Parathyroid adenoma (tissue), 2 donors: ENCODE results near the gene TWF1.

ENCODE experiments used
- H2AFZ ChIP-seq: fragments of 300-600 bp; sonication (generic); one replicate; pipeline ENCODE4 v1.7.0; 2017; ENCODE audit warnings: antibody characterized with exemption, mild to moderate bottlenecking
- H3K27ac ChIP-seq: fragments of 300-600 bp; sonication (generic); one replicate; pipeline ENCODE4 v1.7.0; 2017
- H3K27me3 ChIP-seq: fragments of 300-600 bp; sonication (generic); one replicate; pipeline ENCODE4 v1.7.0; 2017; ENCODE audit warnings: low read length; ENCODE audit not compliant: control insufficient read depth, insufficient read depth
- H3K36me3 ChIP-seq: fragments of 300-600 bp; sonication (generic); one replicate; pipeline ENCODE4 v1.7.0; 2017; ENCODE audit warnings: low read length; ENCODE audit not compliant: control insufficient read depth, insufficient read depth
- H3K4me1 ChIP-seq: fragments of 300-600 bp; sonication (generic); one replicate; pipeline ENCODE4 v1.7.0; 2017; ENCODE audit warnings: control low read depth
- H3K4me2 ChIP-seq: fragments of 300-600 bp; sonication (generic); one replicate; pipeline ENCODE4 v1.7.0; 2017; ENCODE audit warnings: low read length
- H3K4me3 ChIP-seq: fragments of 300-600 bp; sonication (generic); one replicate; pipeline ENCODE4 v1.7.0; 2017; ENCODE audit warnings: low read depth, low read length
- H3K79me2 ChIP-seq: fragments of 300-600 bp; sonication (generic); one replicate; pipeline ENCODE4 v1.7.0; 2017; ENCODE audit warnings: control low read depth
- H3K9ac ChIP-seq: fragments of 300-600 bp; sonication (generic); one replicate; pipeline ENCODE4 v1.7.0; 2017; ENCODE audit warnings: mild to moderate bottlenecking
- H3K9me3 ChIP-seq: fragments of 300-600 bp; sonication (generic); one replicate; pipeline ENCODE4 v1.7.0; 2017; ENCODE audit warnings: low read length; ENCODE audit not compliant: control insufficient read depth
- TF ChIP-seq, protein P1 (sequence below): fragments of 300-600 bp; sonication (generic); IDR thresholded peaks from one replicate; pipeline ENCODE4 v1.7.0; 2017; ENCODE audit warnings: antibody characterized with exemption, mild to moderate bottlenecking
- donor health status: primary hyperparathyroidism.

TWF1 gene

GRCh38 chr12:43842259-43842658 is 36.1 kb upstream of the TWF1 start:
- no peak overlapping the region for H3K4me2 ChIP-seq
- H3K4me3 ChIP-seq: no peak overlapping the region
- no peaks in the 10 kb centered on the region for H3K79me2 ChIP-seq
- no peak overlapping the region for H3K27ac ChIP-seq
- H3K27me3 ChIP-seq: no peaks in the 10 kb centered on the region
- no peak overlapping the region for H2AFZ ChIP-seq
- no peaks in the 10 kb centered on the region for H3K36me3 ChIP-seq
- TF ChIP-seq, protein P1, sequence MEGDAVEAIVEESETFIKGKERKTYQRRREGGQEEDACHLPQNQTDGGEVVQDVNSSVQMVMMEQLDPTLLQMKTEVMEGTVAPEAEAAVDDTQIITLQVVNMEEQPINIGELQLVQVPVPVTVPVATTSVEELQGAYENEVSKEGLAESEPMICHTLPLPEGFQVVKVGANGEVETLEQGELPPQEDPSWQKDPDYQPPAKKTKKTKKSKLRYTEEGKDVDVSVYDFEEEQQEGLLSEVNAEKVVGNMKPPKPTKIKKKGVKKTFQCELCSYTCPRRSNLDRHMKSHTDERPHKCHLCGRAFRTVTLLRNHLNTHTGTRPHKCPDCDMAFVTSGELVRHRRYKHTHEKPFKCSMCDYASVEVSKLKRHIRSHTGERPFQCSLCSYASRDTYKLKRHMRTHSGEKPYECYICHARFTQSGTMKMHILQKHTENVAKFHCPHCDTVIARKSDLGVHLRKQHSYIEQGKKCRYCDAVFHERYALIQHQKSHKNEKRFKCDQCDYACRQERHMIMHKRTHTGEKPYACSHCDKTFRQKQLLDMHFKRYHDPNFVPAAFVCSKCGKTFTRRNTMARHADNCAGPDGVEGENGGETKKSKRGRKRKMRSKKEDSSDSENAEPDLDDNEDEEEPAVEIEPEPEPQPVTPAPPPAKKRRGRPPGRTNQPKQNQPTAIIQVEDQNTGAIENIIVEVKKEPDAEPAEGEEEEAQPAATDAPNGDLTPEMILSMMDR: no peak
- H3K4me1 ChIP-seq: no peaks in the 10 kb centered on the region
- no peaks in the 10 kb centered on the region for H3K9me3 ChIP-seq
- H3K9ac ChIP-seq: no peak overlapping the region

DNA sequence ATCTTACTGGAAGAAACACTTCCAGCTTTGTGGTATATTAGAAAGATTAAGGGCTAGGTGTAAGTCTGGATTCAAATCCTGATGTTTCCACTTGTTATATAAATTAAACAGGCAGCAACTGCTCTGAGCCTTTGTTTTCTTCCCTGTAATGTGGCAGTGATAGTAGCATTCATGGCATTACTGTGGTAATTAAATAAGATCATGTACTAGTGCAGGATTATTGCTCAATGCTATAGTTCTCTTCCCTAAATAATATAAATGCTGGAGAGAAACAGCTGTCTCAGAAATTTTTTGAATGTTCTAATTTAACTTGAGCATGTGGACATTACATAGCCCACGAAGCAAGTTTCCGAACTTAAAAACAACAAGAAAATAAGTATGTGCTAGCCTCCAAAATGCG is 35.1 kb upstream of the TWF1 start:
- no peaks in the 10 kb centered on the region for H3K79me2 ChIP-seq
- no peak overlapping the region for H3K9ac ChIP-seq
- no peaks in the 10 kb centered on the region for H3K4me1 ChIP-seq
- H2AFZ ChIP-seq: no peak overlapping the region
- H3K9me3 ChIP-seq: no peaks in the 10 kb centered on the region
- no peaks in the 10 kb centered on the region for H3K36me3 ChIP-seq
- H3K27me3 ChIP-seq: no peaks in the 10 kb centered on the region
- H3K27ac ChIP-seq: no peak overlapping the region
- no peak overlapping the region for H3K4me2 ChIP-seq
- TF ChIP-seq, protein P1: no peak
- no peak overlapping the region for H3K4me3 ChIP-seq

DNA sequence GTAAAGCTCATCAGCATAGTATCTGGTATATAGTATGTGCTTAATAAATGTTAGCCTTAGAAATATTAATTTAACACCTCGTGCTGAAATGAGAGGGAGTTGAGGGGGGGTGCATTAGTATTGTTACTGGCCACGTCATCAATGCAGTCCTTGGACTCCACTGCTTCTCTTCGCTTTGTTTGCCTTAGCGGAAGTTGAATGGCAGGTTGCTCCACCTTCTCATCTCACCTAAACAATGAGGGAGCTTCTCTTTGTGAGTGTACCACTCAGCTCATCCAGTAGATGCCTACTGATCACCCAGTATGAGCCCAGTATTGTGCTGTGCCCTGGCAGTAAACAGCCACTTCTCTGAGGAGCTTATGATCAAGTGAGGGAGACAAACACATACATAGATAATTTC is 34.2 kb upstream of the TWF1 start:
- TF ChIP-seq, protein P1: no peak
- Histone ChIP-seq H3K4me3 (no peak overlapping the region), H3K9ac (no peak overlapping the region), H3K27ac (no peak overlapping the region), H3K79me2 (no peaks in the 10 kb centered on the region), H3K4me2 (no peak overlapping the region), H3K27me3 (no peaks in the 10 kb centered on the region), H2AFZ (no peak overlapping the region), H3K4me1 (no peaks in the 10 kb centered on the region), H3K9me3 (no peaks in the 10 kb centered on the region), H3K36me3 (no peaks in the 10 kb centered on the region)

DNA sequence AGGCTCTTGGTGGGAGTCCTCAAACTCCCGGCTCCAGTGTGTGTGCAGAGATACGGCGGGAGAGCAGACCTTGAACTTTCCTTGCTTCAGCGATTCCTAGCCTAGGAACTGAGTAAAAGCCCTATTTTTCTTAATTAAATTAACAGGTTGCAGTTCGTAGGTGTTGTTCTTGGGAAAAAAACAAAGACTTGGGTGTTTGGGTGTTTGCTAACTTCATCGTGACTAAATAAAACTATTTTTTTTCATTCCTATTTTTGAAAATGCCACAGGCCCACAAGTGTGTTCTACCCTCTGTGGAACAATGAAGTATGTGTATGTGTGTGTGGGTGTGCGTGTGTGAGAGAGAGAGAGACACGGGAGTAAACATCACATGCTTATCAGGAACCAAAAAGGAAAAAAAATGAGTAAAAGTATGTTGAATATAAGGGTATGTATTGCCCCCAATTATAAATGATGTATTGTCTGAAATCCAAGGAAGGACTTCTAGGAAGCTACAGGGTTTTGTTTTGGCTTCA is 30.4 kb upstream of the TWF1 start:
- Histone ChIP-seq H3K36me3 (no peaks in the 10 kb centered on the region), H3K4me1 (no peaks in the 10 kb centered on the region), H3K9me3 (no peaks in the 10 kb centered on the region), H3K4me3 (peak overlapping the region; percentile 68), H3K9ac (peak overlapping the region; percentile 56), H3K27me3 (no peaks in the 10 kb centered on the region), H3K4me2 (peak overlapping the region; percentile 85), H2AFZ (peak overlapping the region; percentile 97), H3K27ac (peak overlapping the region; percentile 87), H3K79me2 (no peaks in the 10 kb centered on the region)
- TF ChIP-seq, protein P1: no peak
